Measurements from ENCODE around the gene EPS15.

GRCh38 chr1:51568231-51568935 is 49.3 kb upstream of the EPS15 start:
- TF ChIP-seq CTCF (optimal IDR thresholded peaks at IDR 0.05 in 1 of 3, IDR thresholded peaks at IDR 0.05 in 1 of 3, conservative IDR thresholded peaks at IDR 0.05 in 1 of 3; ENCODE audit: extremely low read depth in 1 of 3, insufficient read depth in 2 of 3, low read length in 3 of 3) (no peak), EZH2 (IDR thresholded peaks at IDR 0.05; ENCODE audit: low read length) (no peak)

All from keratinocyte (primary cell).